ENCODE measurements around the gene FBXL15.

Gene FBXL15

GRCh38 chr10:102460836-102461186 is 40.2 kb downstream of the FBXL15 start:
- no peak for DNase-seq

- DNase-seq, result peak; percentile 94 to 95
These were observed 40.8 kb downstream of the FBXL15 start for GRCh38 chr10:102461187-102462054.

- DNase-seq, result no peak
These were observed 41.9 kb downstream of the FBXL15 start for GRCh38 chr10:102462512-102463054.

- no peak for DNase-seq
These were observed 43.3 kb downstream of the FBXL15 start for GRCh38 chr10:102463983-102464382.

GRCh38 chr10:102465466-102465865 is 44.8 kb downstream of the FBXL15 start:
- DNase-seq, result no peak

- DNase-seq, result no peak
These were observed 46.7 kb downstream of the FBXL15 start for GRCh38 chr10:102467318-102467717.

GRCh38 chr10:102467971-102468438 is 47.4 kb downstream of the FBXL15 start:
- no peak for DNase-seq

GRCh38 chr10:102468683-102469082 is 48.0 kb downstream of the FBXL15 start:
- no peak for DNase-seq

GRCh38 chr10:102470579-102471546 is 50.2 kb downstream of the FBXL15 start:
- DNase-seq, result no peak
